Effector CD8-positive, alpha-beta T cell (primary cell): ENCODE data around the gene SLC2A13.

Source experiments
- DNase-seq: peaks from one replicate; lab custom pipeline; 2025; lab: John Stamatoyannopoulos, UW

SLC2A13 gene

DNA sequence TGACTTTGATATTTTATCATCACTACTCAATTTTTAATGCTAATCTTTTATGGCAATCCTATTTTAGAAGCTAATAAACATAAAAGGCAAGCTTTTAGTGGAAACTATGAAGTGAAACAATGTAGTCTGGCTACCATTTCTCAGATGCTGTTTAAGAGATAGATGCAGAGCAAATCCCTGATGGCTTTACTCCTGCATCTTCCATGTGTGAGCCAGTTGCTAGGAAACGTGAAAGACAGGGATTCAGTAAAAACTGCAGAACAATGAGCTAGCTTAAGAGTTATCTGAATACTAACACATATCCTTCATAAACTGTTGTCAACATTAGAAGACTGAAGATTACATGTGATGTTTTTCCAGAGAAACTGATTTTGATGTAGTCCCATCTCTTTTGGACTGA lies 112.6 kb downstream of the SLC2A13 start:
- DNase-seq = no peak

DNA sequence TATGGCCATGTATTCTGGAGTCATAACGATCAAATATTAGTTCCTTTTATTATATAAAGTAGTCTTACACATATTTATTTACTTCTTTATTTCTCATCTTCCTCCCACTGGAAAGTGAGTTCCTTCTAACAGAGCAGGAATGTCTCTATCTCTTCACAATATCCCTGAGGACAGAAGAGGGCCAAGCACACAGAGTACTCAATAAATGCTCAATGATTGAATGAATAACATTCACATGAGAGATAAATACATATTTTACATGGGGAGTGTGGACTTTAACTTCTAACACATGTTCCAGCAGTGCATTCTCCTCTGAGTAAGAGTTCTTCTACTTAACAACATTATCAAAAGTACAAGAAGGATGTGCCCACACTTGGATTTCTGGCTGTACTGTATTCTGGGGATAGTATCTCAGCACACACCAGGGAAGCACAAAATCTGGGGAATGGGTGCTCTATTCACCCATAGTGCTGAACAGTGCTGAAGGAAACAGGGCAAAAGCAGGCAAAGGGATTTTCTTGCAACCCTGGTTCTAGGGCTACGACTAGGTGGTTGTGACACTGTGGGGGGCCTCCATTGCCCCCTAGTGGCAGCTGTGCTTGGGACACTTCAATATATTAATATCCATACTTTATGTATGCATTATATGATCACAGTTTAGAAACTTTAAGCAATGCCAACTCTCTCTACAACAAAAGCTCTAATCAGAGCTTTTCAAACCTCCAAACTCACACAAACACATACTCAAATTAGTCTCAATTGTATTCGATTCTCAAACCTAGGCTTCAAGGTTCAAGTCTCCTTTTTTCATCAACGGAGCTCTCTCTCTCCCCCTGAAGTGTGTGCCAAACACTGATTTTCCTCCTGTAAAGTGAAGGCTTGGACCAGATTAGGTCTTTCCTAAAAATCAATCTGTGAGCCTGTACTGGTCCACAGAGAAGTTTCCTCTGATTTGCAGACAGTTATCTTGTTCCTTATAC lies 115.5 kb downstream of the SLC2A13 start:
- peak; percentile 22 for DNase-seq

DNA sequence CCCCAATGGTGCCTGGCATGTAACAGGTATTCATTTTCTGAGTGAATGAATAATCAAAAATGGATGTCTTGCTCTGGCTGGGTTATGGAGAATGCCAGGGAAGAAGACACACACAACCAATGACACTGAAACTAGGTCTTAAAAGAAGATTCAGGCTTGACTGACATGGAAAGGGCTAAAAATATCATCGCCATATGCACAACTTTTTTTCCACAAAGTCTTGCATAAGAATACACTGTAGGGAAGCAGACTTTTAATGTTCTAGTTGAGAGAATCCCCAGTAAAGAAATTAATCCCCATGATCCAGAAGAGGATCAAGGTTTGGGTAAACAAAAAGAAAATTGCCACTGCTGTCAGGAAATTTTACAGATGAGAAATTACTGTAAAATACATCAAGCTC lies 116.4 kb downstream of the SLC2A13 start:
- DNase-seq = no peak

DNA sequence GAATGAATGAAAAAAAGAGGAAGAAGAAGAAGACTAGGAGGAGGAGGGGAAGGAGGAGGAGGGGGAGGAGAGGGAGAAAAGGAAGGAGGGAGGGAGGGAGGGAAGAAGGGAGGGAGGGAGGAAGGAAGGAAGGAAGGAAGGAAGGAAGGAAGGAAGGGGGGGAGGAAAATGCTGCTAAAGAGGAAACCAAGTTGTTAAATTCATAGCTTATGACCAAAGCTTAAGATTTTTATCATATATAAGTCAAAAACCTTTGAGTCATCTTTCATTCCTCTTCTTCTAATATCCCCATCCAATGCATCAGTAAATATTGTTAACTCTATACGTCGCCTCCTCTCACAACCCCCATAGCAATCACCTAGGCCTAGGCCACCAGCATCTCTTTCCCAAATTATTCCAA lies 117.3 kb downstream of the SLC2A13 start:
- DNase-seq = no peak

DNA sequence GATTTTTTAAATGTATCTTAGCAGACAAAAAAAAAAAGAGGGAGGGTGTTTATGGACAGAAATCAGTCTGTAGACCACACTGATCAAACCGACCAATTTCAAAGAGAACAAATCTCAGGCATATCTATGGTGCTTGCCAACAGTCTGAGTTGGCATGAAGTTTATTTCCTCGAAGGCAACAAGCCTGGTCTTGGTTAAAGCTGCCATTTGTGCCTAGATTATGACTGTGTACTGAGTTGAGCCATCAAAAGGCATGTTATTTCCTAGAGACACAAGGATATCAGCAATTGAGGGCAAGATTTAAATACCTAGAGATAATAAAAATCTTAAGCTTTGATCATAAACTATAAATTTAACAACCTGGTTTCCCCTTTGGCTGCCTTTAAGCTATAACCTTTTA lies 119.2 kb downstream of the SLC2A13 start:
- DNase-seq = no peak

DNA sequence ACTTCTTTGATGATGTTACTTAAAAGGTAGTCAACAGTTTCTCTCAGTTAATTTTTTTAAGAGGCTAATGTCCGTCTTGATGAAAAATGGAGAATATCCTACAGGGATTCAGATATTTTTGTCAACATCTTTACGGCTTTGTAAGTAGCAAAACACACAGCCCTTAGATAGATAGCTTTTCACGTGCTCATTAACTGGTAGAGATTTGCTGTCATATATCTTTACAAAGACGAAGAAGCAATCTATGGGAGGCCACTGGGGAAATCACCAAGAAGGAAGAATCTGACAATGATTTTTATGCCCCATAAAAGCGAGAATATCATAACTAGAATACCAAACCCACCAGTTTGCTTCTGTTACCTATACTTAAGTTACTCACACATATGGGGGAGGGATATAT lies 121.2 kb downstream of the SLC2A13 start:
- no peak for DNase-seq

DNA sequence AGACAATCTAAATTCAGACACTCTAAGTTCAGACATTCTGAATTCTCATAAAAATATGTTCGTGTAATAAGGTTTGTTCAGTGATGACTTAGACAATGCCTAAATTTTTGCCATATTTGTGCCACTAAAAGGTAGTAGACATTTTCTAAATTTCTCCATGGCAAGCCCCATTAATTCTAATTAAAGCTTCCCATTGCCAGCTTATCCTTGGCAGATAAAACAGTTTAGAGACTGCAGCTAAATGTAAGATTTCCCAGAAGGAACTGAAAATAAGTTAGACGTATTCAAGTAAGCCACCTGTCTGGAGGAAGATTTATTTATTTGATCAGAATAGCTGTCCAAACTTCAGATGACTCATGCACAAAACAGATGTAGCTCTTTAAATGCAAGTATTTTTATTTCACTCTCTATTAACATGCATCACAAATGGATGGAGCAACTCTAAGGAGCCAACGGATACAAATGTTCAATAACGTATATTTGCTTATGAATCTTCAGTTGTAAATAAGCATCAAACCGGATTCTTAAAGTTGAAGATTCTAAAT lies 130.4 kb downstream of the SLC2A13 start:
- no peak for DNase-seq

DNA sequence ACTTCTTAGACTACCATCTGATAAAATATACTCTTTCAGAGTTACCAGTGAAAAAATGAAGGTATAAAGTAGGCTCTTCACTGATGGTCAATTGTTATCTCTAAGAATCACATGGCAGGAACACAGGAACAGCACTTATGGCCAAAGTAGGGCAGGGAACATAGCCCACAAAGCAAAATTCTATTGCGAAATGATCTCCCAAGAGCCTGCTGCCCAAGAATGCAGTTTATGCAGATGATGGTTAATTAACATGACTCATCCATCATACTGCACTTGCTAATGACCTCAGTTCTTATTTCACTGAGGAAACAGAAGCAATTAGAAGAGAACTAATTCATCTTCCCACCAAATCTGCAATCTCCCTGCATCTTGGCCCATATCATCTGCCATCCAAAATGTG lies 133.8 kb downstream of the SLC2A13 start:
- DNase-seq = no peak

DNA sequence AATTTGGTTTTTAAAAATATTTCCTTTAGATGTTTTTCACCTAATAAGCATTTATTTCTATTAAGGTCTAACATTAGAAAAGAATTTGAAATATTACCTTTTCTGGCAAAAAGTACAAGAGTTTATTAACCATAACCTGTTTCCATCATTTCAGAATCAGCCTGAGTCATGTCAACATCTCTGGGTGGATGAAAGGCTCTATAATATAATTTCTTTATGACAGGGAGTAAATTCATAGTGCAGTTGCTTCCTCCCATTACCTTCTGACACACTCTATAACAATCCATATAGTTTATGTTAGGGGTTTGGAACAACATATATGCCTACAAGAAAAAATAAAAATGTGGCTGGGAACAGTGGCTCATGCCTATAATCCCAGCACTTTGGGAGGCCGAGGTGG lies 134.5 kb downstream of the SLC2A13 start:
- no peak for DNase-seq

DNA sequence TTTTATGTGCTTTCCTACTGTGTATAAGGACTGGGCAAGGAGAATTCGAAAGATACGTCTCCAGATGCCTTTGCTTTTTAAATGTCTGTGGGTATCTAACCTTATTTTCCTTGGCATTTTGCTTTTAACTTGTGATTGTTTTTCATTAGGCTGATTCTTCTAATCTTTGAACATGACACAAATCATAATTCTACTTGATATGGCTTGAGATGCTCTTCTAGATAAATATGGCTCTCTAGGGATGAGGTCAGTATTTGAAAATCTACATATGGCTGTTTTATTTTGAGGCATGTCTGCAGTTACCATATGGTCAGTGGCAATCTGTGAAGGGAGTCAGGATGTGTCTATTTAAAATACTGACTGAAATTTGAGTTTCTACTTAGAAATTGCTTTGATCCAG lies 139.2 kb downstream of the SLC2A13 start:
- no peak for DNase-seq

DNA sequence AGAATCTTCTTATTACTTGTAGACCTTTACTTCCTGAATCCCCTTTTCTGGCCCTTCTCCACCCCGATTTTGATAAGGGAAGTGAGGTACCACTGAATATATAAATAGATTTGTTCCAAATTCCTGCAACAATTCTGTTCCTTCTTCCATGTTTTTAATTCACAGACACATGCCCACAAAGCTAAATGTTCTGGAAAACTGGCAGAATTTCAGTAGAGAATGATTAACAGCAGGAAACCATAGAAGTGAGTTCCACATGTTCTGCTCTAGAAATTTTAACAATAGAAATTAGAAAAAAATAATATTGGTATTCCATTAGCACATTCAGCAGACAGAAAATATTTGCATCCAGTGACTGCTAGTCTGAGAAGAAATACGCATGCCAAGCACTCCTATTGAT lies 139.6 kb downstream of the SLC2A13 start:
- DNase-seq = no peak

DNA sequence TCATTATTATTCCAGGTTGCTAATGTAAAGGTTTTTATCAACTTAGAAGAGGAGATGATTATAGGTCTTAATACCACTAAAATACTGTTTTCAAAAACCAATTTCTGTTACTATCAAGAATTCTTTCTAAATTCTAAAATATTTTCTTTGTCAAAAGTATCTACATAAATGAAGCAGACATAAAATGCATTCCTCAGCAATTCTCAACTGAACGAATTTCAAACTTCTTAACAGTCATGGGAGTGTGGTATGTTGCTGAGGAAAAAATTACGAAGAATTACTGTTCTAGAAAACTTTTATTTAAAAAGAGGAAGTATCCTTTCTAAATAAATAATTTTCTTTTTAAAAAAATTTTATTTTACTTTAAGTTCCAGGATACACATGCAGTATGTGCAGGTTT lies 146.4 kb downstream of the SLC2A13 start:
- no peak for DNase-seq

DNA sequence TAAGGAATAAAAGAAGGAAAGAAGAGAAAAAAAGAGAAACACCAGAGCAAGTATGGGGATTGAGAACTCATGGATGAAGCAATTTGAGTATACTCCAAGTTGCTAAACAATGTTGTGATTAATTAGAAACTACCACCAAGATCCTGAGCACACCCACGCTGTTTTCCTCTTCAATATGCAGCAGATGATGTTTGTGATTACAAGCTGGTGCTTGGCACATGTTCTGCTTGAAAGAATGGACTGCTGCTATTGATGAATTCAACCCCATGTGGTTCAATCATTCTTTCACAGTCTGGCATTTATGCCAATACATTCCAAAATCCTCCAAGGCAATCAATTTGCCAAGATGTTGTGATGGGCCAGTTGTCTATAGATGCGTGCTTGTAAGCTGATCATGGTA lies 146.8 kb downstream of the SLC2A13 start:
- DNase-seq = no peak

DNA sequence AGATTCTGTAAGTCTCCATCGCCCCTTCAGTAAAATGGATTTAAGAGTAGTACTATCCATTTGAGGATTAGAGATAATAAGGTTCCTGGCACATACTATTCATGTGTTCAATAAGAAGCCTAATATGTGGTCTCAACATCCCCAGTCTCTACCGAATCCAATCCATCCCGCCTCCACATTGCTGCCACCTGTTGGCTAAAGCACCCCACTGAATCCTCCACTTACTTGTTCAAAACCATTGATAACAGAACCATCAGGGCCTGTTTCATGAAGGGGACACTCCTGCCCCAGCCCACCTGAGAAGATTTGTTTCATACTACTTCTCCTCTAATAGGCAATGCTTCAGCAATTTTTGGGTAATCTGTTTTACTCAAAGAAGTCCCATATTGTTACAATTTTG lies 147.5 kb downstream of the SLC2A13 start:
- DNase-seq = no peak

DNA sequence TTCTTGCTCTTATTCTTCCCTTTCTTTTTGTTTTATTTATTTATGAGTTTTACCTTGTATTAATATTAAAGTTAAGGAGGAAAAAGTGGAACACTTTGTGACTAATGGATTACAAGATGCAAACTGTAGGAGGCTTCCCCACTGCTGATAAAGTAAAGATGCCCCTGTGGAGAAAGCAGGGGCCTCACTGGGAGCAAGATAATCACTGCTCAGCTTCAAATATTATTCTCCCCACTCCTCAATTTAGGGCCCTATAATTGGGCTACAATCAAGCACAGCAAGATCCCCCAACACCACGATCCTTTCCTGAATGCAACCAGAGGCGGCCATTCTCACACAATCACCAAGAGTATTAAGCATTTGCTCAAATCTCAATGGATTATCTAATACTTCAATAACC lies 149.2 kb downstream of the SLC2A13 start:
- DNase-seq = no peak

DNA sequence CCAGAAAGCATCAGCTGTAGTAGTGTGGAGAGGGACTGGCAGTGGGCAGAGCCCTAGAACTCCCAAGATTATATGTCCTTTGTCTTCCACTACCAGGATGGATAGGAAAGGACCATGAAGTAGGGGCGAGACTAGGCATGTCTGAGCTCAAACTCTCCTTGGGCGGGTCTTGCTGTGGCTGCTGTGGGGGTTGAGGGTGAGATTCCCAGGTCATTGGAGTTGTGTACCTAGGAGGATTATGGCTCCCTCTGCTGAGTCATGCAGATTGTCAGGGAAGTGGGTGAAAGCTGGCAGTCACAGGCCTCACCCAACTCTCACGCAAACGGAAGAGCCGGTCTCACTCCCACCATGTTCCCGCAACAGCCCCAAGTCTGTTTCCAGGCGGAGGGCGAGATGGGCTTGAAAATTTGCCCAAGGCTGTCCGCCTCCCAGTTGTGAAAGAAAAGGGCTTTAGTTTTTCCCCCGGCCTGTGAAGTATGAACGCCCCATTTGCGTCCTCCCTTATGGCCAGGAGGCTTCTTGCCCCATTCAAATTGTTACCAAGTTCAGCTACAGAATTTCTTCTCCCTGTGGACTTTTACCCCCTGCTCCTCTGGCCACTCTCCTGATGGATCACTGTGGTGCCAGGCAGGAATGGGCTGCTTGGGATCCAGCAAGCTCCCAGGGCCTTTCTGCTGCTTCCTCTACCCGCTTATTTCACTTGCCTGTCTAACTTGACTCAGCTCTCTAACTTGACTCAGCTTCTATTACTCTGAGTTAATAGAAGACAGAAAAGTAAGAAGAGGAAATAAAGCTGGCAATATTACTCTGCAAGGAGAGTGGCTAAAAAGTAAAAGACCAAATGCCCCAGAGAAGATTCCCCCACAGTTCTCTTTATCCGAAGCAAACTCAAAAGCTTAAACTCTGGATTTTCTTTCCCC lies 159.3 kb downstream of the SLC2A13 start:
- DNase-seq = no peak

DNA sequence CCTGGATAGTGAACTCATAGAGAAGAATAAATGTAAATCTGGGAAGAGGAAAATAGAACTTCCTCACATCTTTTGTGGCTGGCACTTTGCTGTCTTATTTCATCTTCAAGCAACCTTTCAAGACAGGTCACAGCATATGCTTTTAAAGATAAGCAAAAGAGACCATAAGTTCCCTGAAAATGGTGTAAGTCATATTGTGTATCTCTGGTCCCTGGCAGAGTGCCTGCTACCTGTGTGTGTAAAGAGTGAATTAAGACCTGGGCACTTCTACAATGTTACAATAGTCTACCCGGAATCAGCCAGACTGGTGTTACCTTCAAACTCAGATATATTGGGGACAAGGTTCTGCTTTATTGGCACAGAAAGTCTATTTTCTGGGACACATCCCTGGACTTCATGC lies 168.8 kb downstream of the SLC2A13 start:
- no peak for DNase-seq

DNA sequence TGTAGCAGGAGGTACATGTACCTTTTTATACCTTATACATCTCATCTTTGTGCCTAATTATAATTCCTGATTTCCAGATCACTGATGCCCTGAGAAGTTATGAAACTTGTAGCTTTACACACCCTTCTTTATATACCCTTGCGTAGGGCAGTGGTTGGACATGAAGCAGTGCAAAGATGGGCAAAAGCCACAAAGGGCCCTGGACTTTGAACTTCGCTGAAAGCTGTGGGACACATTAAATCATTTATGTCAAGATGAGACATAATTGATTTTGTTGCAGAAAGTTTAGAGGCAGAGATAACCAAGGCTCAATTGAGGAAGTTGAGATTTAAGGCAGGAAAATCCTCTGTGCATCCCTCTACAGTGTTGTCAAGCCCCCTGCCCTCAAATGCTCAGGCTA lies 170.0 kb downstream of the SLC2A13 start:
- DNase-seq = no peak

DNA sequence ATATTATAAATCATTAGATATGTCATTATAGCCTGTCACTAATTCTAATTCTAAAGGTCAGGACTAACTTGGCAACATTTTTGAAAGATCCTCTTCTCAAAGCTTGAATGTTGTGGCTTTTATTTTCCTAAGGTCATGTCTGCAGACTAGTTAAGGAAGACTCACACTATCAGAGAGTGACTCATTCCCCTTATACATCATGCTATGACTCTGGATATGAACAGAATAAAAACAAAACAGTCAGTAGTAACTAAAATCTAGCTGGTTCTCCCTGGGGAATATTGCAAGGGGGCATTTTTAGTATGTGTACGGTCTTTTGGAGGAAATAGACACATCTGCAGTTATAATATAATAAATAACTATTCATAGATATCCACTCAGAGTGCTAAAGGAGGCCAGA lies 170.6 kb downstream of the SLC2A13 start:
- no peak for DNase-seq

DNA sequence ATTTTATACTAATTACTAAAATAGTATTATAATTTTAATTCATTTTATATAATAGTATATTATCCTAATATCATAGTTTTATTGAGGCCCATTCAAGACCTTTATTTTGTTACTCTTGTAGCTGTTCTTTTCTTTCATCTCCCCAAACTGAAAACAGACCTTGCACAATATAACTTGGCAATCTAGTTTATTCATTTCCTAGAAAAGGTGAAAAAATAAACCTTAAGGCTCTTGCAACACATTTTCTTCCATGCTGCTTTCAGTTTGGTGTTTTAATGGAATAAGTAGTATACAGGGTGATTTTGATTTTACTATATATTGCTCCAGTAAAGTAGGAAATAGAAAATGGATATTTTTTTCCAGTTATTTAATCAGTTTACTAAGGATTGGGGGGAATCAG lies 174.0 kb downstream of the SLC2A13 start:
- DNase-seq = no peak

DNA sequence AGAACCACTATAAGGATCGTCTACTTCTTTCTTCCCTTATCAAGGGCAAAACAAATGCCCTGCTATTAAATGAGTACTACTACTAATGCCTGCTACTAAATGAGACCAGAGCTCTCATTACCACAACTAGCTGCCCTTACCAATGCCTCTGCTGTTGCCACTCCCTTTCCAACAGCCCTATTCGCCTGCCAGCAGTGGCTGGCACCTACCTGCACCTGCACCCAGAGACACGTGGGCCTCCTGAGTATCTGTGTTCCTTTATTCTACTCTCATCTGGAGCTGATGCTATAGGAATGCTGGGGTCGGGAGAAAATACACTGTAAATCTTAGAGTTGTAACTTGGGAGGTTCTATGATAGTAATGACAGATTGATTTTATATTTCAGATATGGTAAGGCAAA lies 174.7 kb downstream of the SLC2A13 start:
- DNase-seq = no peak

DNA sequence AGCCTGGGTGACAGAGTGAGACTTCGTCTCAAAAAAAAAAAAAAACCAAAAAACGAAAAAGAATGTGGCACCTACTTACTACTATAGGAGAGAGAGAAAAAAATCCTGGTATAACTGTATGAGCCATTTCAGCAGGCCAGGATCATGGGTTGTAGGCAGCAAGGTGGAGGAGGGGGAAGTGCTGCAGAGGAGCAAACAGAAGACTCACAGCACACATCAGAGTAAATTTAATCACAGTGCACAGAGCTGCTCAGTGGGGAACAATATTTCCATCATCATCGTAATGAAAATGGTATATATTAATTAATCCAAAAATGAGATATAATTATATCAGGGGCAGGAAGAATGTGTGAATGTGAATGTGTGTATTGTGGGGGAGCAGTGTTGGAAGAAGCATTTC lies 175.8 kb downstream of the SLC2A13 start:
- no peak for DNase-seq
